Panc1 (cell line): ENCODE measurements around the gene ST3GAL6. TPM values are rescaled to one million over a fixed set of nuclear protein-coding genes. Genes with fewer than 3 reads are reported as not detected.

ENCODE experiments used
- ATAC-seq: fragments of 200-7000 bp; cut with Tn5 transposase; 2 replicates; pipeline ENCODE4 v1.9.1; 2020; ENCODE audit warnings: mild to moderate bottlenecking, moderate library complexity
- BruUV-seq: library from RNA; stranded (reverse); fragments of 400-500 nt; replicated peaks from 2 replicates; lab custom pipeline; 2021; lab: Mats Ljungman, UMichigan
- CTCF ChIA-PET: fragments of 300-600 bp; sonication (Branson Sonifier 250); formaldehyde crosslinking; loops from one replicate; lab custom pipeline; 2022; ENCODE audit warnings: antibody characterized with exemption; lab: Charles Lee
- POLR2A ChIA-PET: fragments of 300-600 bp; sonication (Branson Sonifier 250); formaldehyde crosslinking; loops from one replicate; lab custom pipeline; 2022; ENCODE audit warnings: antibody characterized with exemption; lab: Charles Lee
- DNase-seq: peaks from one replicate; pipeline ENCODE4 v3.0.0-alpha.2; 2010; ENCODE audit warnings: low read depth, low spot score
- H3K27ac ChIP-seq: 2 replicates; pipeline ENCODE4 v1.5.1; 2011; ENCODE audit warnings: mild to moderate bottlenecking, low read length, inconsistent platforms
- H3K27me3 ChIP-seq: fragments of 200-500 bp; sonication (Bioruptor generic); 2 replicates; pipeline ENCODE4 v1.6.0; 2014; ENCODE audit warnings: low read length, inconsistent platforms; ENCODE audit not compliant: control insufficient read depth, insufficient read depth
- H3K36me3 ChIP-seq: fragments of 200-500 bp; sonication (Bioruptor generic); 2 replicates; pipeline ENCODE4 v1.5.1; 2014; ENCODE audit warnings: inconsistent platforms, mild to moderate bottlenecking, low read length, moderate library complexity; ENCODE audit not compliant: control insufficient read depth, insufficient read depth
- H3K4me1 ChIP-seq: 2 replicates; pipeline ENCODE4 v1.5.1; 2011; ENCODE audit warnings: inconsistent platforms, mild to moderate bottlenecking, low read length, moderate library complexity; ENCODE audit not compliant: control insufficient read depth, insufficient read depth
- H3K4me3 ChIP-seq, 2 experiments: 2 replicates each; pipeline ENCODE4 v1.5.1; 2011 to 2012; ENCODE audit warnings: low read depth in 2 of 2, low read length in 2 of 2, mild to moderate bottlenecking in 2 of 2, inconsistent platforms in 1 of 2, moderate library complexity in 1 of 2
- H3K9me3 ChIP-seq: fragments of 200-500 bp; sonication (Bioruptor generic); 2 replicates; pipeline ENCODE4 v1.5.1; 2014; ENCODE audit warnings: low read depth, mild to moderate bottlenecking, inconsistent platforms, low read length, moderate library complexity; ENCODE audit not compliant: control insufficient read depth, insufficient read depth
- POLR2AphosphoS5 ChIP-seq: IDR thresholded peaks from 2 replicates; pipeline ENCODE4 v1.6.1; 2012; ENCODE audit warnings: mild to moderate bottlenecking, low read depth, low read length, moderate library complexity
- SIN3A ChIP-seq: IDR thresholded peaks from 2 replicates; pipeline ENCODE4 v1.6.1; 2012; ENCODE audit warnings: low read depth, mild to moderate bottlenecking, low read length, moderate library complexity, borderline replicate concordance; ENCODE audit not compliant: insufficient read depth
- TCF7L2 ChIP-seq: IDR thresholded peaks from 2 replicates; pipeline ENCODE4 v1.6.1; 2011; ENCODE audit warnings: mild to moderate bottlenecking, low read depth, low read length, inconsistent platforms
- in situ Hi-C: cut with HindIII; loops from 2 replicates; pipeline ENCODE4 v1.10.0; 2016; ENCODE audit warnings: low sequenced_read_pairs, low pct_unique_long_range_greater_than_20kb
- intact Hi-C: fragments of 100-400 bp; cut with micrococcal nuclease; formaldehyde crosslinking; loops from one replicate; pipeline ENCODE4 v1.10.0; 2022; ENCODE audit not compliant: unreplicated experiment
- total RNA-seq: library from RNA; stranded (reverse); gene quantifications from one replicate; pipeline ENCODE4 v1.2.1, GENCODE V29; 2021; ENCODE audit not compliant: unreplicated experiment
- TF ChIP-seq, protein P1 (sequence below), 2 experiments: IDR thresholded peaks; 2 replicates each; pipeline ENCODE4 v1.6.1; 2011 to 2012; ENCODE audit warnings: low read depth in 2 of 2, control low read depth in 1 of 2, low read length in 1 of 2, mild to moderate bottlenecking in 1 of 2, moderate library complexity in 1 of 2; ENCODE audit not compliant: insufficient read depth in 1 of 2
- TF ChIP-seq, protein P2 (sequence below): fragments of 450-650 bp; IDR thresholded peaks from 2 replicates; pipeline ENCODE4 v1.5.1; 2017; ENCODE audit warnings: mild to moderate bottlenecking

ST3GAL6 gene
- total RNA-seq, 1 experiment from 2014 or later = 0.15 TPM

DNA sequence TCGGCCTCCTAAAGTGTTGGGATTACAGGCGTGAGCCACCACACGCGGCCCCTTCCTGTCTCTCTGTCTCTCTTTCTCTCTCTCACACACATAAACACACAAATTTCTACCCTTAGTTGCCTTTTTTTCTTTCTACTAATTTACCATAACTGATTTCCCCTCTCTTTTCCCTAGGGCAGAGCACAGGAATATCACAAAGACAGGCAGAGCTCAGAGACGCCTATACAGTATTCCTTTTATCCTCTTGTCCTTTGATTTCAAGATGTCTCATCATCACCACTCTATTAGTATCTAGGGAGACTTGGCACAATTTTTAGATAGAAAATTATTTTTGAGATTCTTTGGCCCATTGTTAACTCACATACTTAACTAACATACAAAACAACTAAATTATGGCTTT, 25.8 kb upstream of the ST3GAL6 start:
- Histone ChIP-seq H3K27ac (no peak overlapping the region), H3K27me3 (peaks cover 33% of the 10 kb centered on the region), H3K4me3 (no peak overlapping the region), H3K4me1 (no peaks in the 10 kb centered on the region; the same call in 1 of the 2 replicates), H3K9me3 (no peaks in the 10 kb centered on the region), H3K36me3 (no peaks in the 10 kb centered on the region; the same call in 1 of the 2 replicates)
- BruUV-seq = no TSS peak
- POLR2A ChIA-PET = no interaction called here
- TF ChIP-seq TCF7L2 = no peak
- TF ChIP-seq, protein P1, sequence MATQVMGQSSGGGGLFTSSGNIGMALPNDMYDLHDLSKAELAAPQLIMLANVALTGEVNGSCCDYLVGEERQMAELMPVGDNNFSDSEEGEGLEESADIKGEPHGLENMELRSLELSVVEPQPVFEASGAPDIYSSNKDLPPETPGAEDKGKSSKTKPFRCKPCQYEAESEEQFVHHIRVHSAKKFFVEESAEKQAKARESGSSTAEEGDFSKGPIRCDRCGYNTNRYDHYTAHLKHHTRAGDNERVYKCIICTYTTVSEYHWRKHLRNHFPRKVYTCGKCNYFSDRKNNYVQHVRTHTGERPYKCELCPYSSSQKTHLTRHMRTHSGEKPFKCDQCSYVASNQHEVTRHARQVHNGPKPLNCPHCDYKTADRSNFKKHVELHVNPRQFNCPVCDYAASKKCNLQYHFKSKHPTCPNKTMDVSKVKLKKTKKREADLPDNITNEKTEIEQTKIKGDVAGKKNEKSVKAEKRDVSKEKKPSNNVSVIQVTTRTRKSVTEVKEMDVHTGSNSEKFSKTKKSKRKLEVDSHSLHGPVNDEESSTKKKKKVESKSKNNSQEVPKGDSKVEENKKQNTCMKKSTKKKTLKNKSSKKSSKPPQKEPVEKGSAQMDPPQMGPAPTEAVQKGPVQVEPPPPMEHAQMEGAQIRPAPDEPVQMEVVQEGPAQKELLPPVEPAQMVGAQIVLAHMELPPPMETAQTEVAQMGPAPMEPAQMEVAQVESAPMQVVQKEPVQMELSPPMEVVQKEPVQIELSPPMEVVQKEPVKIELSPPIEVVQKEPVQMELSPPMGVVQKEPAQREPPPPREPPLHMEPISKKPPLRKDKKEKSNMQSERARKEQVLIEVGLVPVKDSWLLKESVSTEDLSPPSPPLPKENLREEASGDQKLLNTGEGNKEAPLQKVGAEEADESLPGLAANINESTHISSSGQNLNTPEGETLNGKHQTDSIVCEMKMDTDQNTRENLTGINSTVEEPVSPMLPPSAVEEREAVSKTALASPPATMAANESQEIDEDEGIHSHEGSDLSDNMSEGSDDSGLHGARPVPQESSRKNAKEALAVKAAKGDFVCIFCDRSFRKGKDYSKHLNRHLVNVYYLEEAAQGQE (IDR thresholded peaks at IDR 0.05; ENCODE audit: insufficient read depth in 1 of 2, low read depth in 2 of 2, low read length in 1 of 2) = no peak
- no peak for TF ChIP-seq POLR2AphosphoS5
- TF ChIP-seq SIN3A = no peak
- TF ChIP-seq, protein P2, sequence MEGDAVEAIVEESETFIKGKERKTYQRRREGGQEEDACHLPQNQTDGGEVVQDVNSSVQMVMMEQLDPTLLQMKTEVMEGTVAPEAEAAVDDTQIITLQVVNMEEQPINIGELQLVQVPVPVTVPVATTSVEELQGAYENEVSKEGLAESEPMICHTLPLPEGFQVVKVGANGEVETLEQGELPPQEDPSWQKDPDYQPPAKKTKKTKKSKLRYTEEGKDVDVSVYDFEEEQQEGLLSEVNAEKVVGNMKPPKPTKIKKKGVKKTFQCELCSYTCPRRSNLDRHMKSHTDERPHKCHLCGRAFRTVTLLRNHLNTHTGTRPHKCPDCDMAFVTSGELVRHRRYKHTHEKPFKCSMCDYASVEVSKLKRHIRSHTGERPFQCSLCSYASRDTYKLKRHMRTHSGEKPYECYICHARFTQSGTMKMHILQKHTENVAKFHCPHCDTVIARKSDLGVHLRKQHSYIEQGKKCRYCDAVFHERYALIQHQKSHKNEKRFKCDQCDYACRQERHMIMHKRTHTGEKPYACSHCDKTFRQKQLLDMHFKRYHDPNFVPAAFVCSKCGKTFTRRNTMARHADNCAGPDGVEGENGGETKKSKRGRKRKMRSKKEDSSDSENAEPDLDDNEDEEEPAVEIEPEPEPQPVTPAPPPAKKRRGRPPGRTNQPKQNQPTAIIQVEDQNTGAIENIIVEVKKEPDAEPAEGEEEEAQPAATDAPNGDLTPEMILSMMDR = no peak
- in situ Hi-C loops = no loop called here
- CTCF ChIA-PET = no interaction called here
- ATAC-seq (no peak), DNase-seq (no peak)
- intact Hi-C loops = no loop called here

DNA sequence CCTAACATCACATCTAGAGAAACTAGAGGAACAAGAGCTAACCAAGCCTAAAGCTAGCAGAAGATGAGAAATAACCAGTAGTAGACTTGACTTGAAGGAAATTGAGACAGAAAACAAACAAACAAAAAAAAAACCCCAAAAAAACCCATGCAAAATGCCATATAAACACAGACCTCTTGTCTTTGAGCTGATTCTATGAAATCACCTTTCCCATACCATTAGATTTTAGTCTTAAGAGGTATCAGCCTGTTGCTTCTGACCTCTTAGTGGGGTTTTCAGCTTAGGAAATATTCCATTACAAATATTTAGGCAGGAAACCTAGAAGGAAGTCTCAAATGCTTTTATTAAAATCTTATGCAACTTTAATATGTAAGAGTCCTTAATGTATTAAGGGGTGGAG, 23.9 kb upstream of the ST3GAL6 start:
- Histone ChIP-seq H3K27ac (no peak overlapping the region), H3K9me3 (no peaks in the 10 kb centered on the region), H3K36me3 (no peaks in the 10 kb centered on the region), H3K4me1 (no peaks in the 10 kb centered on the region), H3K4me3 (no peak overlapping the region), H3K27me3 (peaks cover 24% of the 10 kb centered on the region)
- DNase-seq = no peak
- no TSS peak for BruUV-seq
- in situ Hi-C loops (no loop called here), intact Hi-C loops (no loop called here)
- TF ChIP-seq TCF7L2 = no peak
- TF ChIP-seq SIN3A = no peak
- no peak for TF ChIP-seq POLR2AphosphoS5
- ATAC-seq = no peak
- ChIA-PET POLR2A (no interaction called here), CTCF (no interaction called here)

DNA sequence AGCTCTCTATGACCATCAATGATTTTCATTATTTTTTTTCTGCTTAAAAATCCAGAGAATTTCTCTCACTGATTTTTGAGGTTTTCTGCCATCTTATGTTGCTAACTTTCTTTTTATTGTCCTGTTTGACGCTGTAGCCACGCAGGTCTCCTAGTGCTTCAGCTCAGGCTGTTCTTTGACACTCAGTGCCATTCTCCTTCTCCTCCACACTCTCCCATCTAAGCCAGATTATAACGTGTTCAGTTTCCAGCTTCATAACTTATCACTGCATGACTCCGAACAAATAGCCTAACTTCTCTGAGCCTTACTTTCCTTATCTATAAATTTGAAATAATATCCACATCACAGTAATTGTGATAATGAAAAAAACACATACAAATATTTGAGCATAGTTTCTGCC, 22.8 kb upstream of the ST3GAL6 start:
- Histone ChIP-seq H3K4me3 (no peak overlapping the region), H3K36me3 (no peaks in the 10 kb centered on the region), H3K27ac (no peak overlapping the region), H3K27me3 (peaks cover 13% of the 10 kb centered on the region), H3K9me3 (no peaks in the 10 kb centered on the region), H3K4me1 (no peaks in the 10 kb centered on the region)
- CTCF ChIA-PET = no interaction called here
- POLR2A ChIA-PET = no interaction called here
- DNase-seq = no peak
- no peak for ATAC-seq
- no TSS peak for BruUV-seq
- in situ Hi-C loops (no loop called here), intact Hi-C loops (no loop called here)
- TF ChIP-seq, protein P1 (IDR thresholded peaks at IDR 0.05; ENCODE audit: insufficient read depth in 1 of 2, low read depth in 2 of 2, low read length in 1 of 2) = no peak
- TF ChIP-seq, protein P2 = no peak
